ENCODE data around the gene PEAK1.
"Not testable (repeated sequence)": the region's sequence is repeated elsewhere in the genome, so short reads cannot be mapped to it uniquely, and the experiment has no call there.

PEAK1 gene

DNA sequence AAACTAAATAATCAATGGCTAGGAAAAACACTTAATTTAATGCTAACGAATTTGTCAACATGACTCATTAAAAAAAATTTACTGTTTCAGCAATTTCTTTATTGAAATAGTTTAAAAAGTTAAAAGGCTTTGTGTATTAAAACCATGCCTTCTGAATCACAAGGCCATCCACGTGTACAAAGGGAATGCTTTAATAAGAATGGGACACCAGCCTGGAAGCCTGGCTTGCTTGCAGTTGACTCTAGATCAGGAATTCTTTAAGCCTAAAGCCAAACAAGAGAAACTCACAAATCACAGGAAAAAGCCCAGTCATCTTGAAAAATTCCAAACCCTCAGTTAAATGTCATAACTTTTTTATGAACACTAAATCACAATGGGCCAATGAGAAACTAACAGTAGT, 137.6 kb downstream of the PEAK1 start:
- H3K4me1 ChIP-seq (ENCODE audit: insufficient read depth, low read length), result peaks cover 16% of the 10 kb centered on the region
- H3K27me3 ChIP-seq (ENCODE audit: control insufficient read depth in 1 of 2, insufficient read depth in 2 of 2, low read length in 2 of 2), result no peaks in the 10 kb centered on the region
- H3K9me3 ChIP-seq (ENCODE audit: low read length), result no peaks in the 10 kb centered on the region
- no peaks in the 10 kb centered on the region for H3K36me3 ChIP-seq (ENCODE audit: insufficient read depth, low read length)
- no peak overlapping the region for H3K27ac ChIP-seq (ENCODE audit: low read depth, low read length)
- H3K4me3 ChIP-seq (ENCODE audit: low read depth in 1 of 2, low read length in 2 of 2), result no peak overlapping the region
- H3K9ac ChIP-seq (ENCODE audit: low read length), result no peak overlapping the region

DNA sequence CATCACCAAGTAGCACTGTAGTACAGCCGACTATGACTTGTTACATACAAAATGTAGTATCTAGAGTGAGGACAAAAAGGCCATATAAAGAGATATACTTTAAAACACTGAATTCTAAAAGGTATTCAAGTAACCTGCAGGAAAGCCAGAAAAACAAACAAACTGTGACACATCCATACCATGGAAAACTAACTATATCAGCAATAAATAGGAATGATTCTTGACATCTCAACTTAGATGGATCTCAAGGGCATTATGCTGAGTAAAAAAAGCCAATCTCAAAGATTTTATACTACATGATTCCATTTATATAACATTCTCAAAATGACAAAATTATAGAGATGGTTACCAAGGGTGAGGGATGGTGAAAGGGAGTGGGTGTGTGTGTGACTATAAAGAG, 143.0 kb downstream of the PEAK1 start:
- Histone ChIP-seq H3K36me3 (ENCODE audit: insufficient read depth, low read length) (no peaks in the 10 kb centered on the region), H3K9ac (ENCODE audit: low read length) (no peak overlapping the region), H3K9me3 (ENCODE audit: low read length) (no peaks in the 10 kb centered on the region), H3K4me3 (ENCODE audit: low read depth in 1 of 2, low read length in 2 of 2) (no peak overlapping the region), H3K27ac (ENCODE audit: low read depth, low read length) (no peak overlapping the region), H3K27me3 (ENCODE audit: control insufficient read depth in 1 of 2, insufficient read depth in 2 of 2, low read length in 2 of 2) (no peaks in the 10 kb centered on the region), H3K4me1 (ENCODE audit: insufficient read depth, low read length) (peaks cover 4% of the 10 kb centered on the region)

DNA sequence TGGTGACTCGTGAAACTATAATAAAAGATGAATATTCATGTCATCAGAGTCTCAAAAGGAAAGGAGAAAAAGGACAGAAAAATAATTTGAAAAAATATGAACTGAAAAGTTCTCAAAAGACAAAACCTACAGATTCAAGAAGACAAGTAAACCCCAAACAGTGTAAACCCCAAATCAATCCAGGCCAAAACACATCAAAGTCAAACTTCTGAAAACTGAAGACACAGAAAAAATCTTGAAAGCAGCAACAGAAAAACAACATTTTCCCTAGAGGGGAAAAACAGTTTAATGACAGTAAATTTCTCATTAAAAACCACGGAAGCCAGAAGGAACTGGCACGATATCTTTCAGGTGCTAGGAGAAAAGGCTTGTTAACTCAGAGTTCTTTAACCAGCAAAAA, 143.8 kb downstream of the PEAK1 start:
- H3K27me3 ChIP-seq (ENCODE audit: control insufficient read depth in 1 of 2, insufficient read depth in 2 of 2, low read length in 2 of 2), result no peaks in the 10 kb centered on the region
- no peaks in the 10 kb centered on the region for H3K9me3 ChIP-seq (ENCODE audit: low read length)
- no peak overlapping the region for H3K9ac ChIP-seq (ENCODE audit: low read length)
- H3K36me3 ChIP-seq (ENCODE audit: insufficient read depth, low read length), result no peaks in the 10 kb centered on the region
- no peaks in the 10 kb centered on the region for H3K4me1 ChIP-seq (ENCODE audit: insufficient read depth, low read length)
- no peak overlapping the region for H3K4me3 ChIP-seq (ENCODE audit: low read depth in 1 of 2, low read length in 2 of 2)
- H3K27ac ChIP-seq (ENCODE audit: low read depth, low read length), result no peak overlapping the region

DNA sequence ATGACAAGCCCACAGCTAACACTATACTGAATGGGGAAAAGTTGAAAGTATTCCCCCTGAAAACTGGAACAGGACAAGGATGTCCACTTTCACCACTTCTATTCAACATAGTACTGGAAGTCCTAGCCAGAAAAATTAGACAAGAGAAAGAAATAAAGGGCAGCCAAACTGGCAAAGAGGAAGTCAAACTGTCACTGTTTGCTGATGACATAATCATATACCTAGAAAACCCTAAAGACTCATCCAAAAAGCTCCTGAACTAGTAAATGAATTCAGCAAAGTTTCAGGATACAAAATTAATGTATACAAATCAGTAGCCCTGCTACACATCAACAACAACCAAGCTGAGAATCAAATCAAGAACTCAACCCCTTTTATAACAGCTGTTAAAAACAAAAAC, 146.8 kb downstream of the PEAK1 start:
- H3K4me3 ChIP-seq (ENCODE audit: low read depth in 1 of 2, low read length in 2 of 2); H3K27ac ChIP-seq (ENCODE audit: low read depth, low read length); H3K36me3 ChIP-seq (ENCODE audit: insufficient read depth, low read length); H3K27me3 ChIP-seq (ENCODE audit: control insufficient read depth in 1 of 2, insufficient read depth in 2 of 2, low read length in 2 of 2); H3K4me1 ChIP-seq (ENCODE audit: insufficient read depth, low read length); H3K9ac ChIP-seq (ENCODE audit: low read length); H3K9me3 ChIP-seq (ENCODE audit: low read length): not testable (repeated sequence)

DNA sequence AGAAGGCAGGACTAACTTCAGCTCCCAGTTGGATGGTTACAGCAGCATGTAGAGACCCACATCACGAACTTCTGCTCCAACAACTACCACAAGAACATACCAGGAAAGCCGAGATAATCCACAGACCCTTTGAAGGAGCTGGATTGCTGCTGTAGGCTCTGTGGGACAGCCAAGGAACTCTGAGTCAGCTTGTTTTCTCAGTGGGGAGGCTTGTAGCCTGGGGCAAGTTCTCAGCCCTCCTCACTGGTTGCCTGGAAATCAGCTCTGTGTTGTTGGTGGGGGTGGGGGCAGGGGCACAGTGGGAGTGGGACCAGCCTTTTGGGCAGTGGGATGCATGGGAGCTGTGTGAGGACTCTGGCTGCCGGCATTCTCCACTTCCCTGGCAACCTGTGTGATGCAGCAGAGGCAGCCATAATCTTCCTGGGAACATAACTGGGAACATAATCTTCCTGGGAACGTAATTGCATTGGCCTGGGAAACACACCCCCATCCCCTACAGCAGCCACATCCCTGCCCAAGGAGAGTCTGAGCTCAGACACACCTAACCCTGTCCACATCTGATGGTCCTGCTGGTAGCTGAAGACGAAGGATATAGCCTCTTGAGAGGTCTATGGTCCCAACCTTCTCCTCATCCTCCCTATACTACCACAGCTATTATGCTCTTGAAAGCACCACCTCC, 153.1 kb downstream of the PEAK1 start:
- H3K4me3 ChIP-seq (ENCODE audit: low read depth in 1 of 2, low read length in 2 of 2), result no peak overlapping the region
- no peaks in the 10 kb centered on the region for H3K4me1 ChIP-seq (ENCODE audit: insufficient read depth, low read length)
- no peaks in the 10 kb centered on the region for H3K9me3 ChIP-seq (ENCODE audit: low read length)
- H3K36me3 ChIP-seq (ENCODE audit: insufficient read depth, low read length), result no peaks in the 10 kb centered on the region
- no peak overlapping the region for H3K27ac ChIP-seq (ENCODE audit: low read depth, low read length)
- no peak overlapping the region for H3K9ac ChIP-seq (ENCODE audit: low read length)
- H3K27me3 ChIP-seq (ENCODE audit: control insufficient read depth in 1 of 2, insufficient read depth in 2 of 2, low read length in 2 of 2), result no peaks in the 10 kb centered on the region

DNA sequence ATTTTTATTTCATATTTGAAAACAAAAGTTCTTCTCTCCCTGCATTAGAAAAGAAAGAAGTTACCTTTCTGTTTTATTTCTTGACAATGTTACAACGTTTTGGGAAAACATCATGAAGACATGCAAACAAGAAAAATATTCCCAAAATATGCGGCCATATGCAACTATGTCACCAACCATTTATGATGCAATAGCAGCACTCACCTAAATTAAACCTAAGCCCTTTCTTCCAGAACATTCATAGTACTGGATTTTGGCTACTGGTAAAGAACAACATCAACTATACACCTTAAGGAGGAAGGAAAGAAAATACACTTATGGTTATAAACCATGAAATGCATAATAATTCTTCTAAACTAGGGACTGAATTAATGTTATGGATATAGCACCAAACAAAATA, 164.5 kb downstream of the PEAK1 start:
- Histone ChIP-seq H3K9me3 (ENCODE audit: low read length) (no peaks in the 10 kb centered on the region), H3K4me3 (ENCODE audit: low read depth in 1 of 2, low read length in 2 of 2) (no peak overlapping the region), H3K27ac (ENCODE audit: low read depth, low read length) (no peak overlapping the region), H3K36me3 (ENCODE audit: insufficient read depth, low read length) (peaks cover 7% of the 10 kb centered on the region), H3K4me1 (ENCODE audit: insufficient read depth, low read length) (peaks cover 8% of the 10 kb centered on the region), H3K9ac (ENCODE audit: low read length) (no peak overlapping the region), H3K27me3 (ENCODE audit: control insufficient read depth in 1 of 2, insufficient read depth in 2 of 2, low read length in 2 of 2) (no peaks in the 10 kb centered on the region)

DNA sequence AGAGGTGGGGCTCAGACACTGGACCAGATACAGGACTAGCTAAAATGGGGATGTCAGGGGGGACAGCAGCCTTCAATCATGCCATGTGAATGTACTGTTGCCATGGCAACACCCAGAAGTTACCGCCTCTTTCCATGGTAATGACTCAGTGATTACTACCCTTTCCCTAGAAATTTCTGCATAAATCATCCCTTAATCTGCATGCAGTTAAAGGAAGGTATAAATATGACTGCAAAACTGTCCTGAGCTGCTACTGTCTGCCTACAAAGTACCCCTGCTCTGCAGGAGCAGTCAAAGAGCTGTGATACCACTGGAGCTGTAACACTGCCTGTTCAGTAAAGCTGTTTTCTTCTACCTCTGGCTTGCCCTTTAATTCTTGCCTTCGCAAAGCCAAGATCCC, 168.2 kb downstream of the PEAK1 start:
- H3K4me1 ChIP-seq (ENCODE audit: insufficient read depth, low read length), result no peaks in the 10 kb centered on the region
- no peaks in the 10 kb centered on the region for H3K27me3 ChIP-seq (ENCODE audit: control insufficient read depth in 1 of 2, insufficient read depth in 2 of 2, low read length in 2 of 2)
- no peak overlapping the region for H3K27ac ChIP-seq (ENCODE audit: low read depth, low read length)
- no peak overlapping the region for H3K9ac ChIP-seq (ENCODE audit: low read length)
- peaks cover 7% of the 10 kb centered on the region for H3K36me3 ChIP-seq (ENCODE audit: insufficient read depth, low read length)
- H3K9me3 ChIP-seq (ENCODE audit: low read length), result no peaks in the 10 kb centered on the region
- no peak overlapping the region for H3K4me3 ChIP-seq (ENCODE audit: low read depth in 1 of 2, low read length in 2 of 2)

DNA sequence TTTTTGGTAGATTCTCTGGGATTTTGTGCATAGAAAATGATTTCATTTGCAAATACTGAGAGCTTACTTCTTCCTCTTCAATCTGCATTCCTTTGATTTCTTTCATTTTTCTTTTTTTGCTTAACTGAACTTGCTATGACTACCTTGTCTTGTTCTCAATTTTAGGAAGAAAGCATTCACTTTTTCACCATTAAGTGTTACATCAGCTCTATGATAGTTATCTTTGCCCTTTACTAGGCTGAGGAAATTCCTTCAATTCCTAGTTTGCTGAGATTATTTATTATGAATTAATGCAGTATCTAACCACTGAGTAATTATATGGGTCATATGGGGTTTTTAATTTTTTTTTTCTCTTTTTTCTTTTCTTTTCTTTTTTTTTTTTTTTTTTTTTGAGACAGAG, 172.8 kb downstream of the PEAK1 start:
- Histone ChIP-seq H3K27me3 (ENCODE audit: control insufficient read depth in 1 of 2, insufficient read depth in 2 of 2, low read length in 2 of 2) (no peaks in the 10 kb centered on the region), H3K36me3 (ENCODE audit: insufficient read depth, low read length) (peaks cover 5% of the 10 kb centered on the region)

DNA sequence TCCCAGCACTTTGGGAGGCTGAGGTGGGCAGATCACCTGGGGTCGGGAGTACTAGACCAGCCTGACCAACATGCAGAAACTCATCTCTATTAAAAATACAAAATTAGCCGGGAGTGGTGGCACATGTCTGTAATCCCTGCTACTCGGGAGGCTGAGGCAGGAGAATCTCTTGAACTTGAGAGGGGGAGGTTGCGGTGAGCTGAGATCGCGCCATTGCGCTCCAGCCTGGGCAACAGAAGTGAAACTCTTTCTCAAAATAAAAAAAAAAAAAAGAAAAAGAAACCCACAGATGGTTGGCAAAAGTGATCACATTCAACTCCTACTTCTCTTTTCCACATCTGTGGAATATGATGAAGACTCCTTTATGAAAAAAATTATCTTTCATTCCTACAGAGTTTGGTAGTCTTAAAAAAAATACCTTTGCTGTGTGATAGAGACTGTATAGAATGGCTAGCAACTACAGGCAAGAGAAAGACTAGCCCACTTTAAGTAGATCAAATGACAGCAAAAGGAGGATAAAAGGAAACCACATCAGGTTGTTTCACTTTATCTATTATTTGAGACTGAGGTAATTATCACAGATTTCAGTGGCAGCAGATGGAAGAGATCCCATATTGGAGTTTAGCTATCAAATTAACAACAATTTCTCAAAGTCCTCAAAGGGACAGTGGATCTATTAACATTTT, 176.0 kb downstream of the PEAK1 start:
- Histone ChIP-seq H3K27ac (ENCODE audit: low read depth, low read length) (no peak overlapping the region), H3K36me3 (ENCODE audit: insufficient read depth, low read length) (no peaks in the 10 kb centered on the region), H3K9ac (ENCODE audit: low read length) (no peak overlapping the region), H3K4me3 (ENCODE audit: low read depth in 1 of 2, low read length in 2 of 2) (no peak overlapping the region), H3K27me3 (ENCODE audit: control insufficient read depth in 1 of 2, insufficient read depth in 2 of 2, low read length in 2 of 2) (no peaks in the 10 kb centered on the region), H3K4me1 (ENCODE audit: insufficient read depth, low read length) (no peaks in the 10 kb centered on the region), H3K9me3 (ENCODE audit: low read length) (no peaks in the 10 kb centered on the region)

More for the DNA sequence above, 172.8 kb downstream of the PEAK1 start:
- Histone ChIP-seq H3K4me3 (ENCODE audit: low read depth in 1 of 2, low read length in 2 of 2) (no peak overlapping the region), H3K9ac (ENCODE audit: low read length) (no peak overlapping the region), H3K9me3 (ENCODE audit: low read length) (no peaks in the 10 kb centered on the region), H3K27ac (ENCODE audit: low read depth, low read length) (no peak overlapping the region), H3K4me1 (ENCODE audit: insufficient read depth, low read length) (no peaks in the 10 kb centered on the region)

DNA sequence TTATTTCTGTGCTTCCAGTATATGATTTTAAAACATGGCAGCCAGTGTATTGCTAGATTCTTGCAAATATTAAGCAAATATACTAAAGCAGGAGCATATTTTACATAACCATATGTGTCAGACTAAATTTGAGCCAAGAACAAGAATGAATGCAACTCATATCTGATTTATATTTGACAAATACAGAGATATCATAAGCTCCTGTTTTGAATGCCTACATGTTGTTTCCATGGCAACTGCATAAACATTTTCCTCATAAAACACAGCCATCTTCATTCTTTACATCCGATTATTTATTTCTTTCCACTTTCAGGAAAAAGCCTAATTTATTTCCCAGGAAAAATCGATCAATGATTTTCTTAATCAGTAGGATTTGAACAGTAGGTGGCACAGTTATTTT, 176.8 kb downstream of the PEAK1 start:
- no peaks in the 10 kb centered on the region for H3K9me3 ChIP-seq (ENCODE audit: low read length)
- no peaks in the 10 kb centered on the region for H3K36me3 ChIP-seq (ENCODE audit: insufficient read depth, low read length)
- no peak overlapping the region for H3K27ac ChIP-seq (ENCODE audit: low read depth, low read length)
- no peak overlapping the region for H3K4me3 ChIP-seq (ENCODE audit: low read depth in 1 of 2, low read length in 2 of 2)
- H3K4me1 ChIP-seq (ENCODE audit: insufficient read depth, low read length), result no peaks in the 10 kb centered on the region
- no peak overlapping the region for H3K9ac ChIP-seq (ENCODE audit: low read length)
- H3K27me3 ChIP-seq (ENCODE audit: control insufficient read depth in 1 of 2, insufficient read depth in 2 of 2, low read length in 2 of 2), result no peaks in the 10 kb centered on the region

DNA sequence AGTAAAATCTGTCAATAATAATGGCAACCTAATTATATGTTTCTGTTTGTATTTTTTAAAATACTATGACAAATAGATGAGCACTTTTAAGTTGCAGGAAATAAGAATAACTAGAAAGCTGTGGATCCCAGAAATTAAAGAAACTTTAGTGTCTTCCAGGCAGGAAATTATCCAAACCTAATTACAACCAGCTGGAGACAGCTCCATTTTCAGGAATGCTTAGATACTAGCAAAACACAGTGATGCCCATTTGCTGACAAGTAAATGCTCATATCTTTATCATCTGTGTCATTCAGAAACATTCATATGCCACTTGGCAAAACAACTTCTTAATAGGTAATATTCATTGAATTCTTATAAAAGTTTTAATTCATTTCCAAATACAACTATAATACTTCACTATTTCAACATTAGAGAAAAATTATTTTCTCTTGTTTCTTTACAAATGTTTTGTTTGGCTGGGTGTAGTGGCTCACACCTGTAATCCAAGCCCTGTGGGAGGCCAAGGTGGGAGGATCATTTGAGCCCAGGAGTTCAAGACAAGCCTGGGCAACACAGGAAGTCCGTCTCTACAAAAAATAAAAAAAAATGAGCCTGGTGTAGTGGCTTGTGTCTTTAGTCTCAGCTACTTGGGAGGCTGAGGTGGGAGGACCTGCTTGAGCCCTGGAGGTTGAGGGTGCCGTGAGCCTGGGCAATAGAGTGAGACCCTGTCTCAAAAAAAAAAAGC, 179.9 kb downstream of the PEAK1 start:
- H3K4me3 ChIP-seq (ENCODE audit: low read depth in 1 of 2, low read length in 2 of 2), result no peak overlapping the region
- no peak overlapping the region for H3K9ac ChIP-seq (ENCODE audit: low read length)
- H3K4me1 ChIP-seq (ENCODE audit: insufficient read depth, low read length), result no peaks in the 10 kb centered on the region
- H3K36me3 ChIP-seq (ENCODE audit: insufficient read depth, low read length), result peaks cover 6% of the 10 kb centered on the region
- no peaks in the 10 kb centered on the region for H3K27me3 ChIP-seq (ENCODE audit: control insufficient read depth in 1 of 2, insufficient read depth in 2 of 2, low read length in 2 of 2)
- no peaks in the 10 kb centered on the region for H3K9me3 ChIP-seq (ENCODE audit: low read length)
- no peak overlapping the region for H3K27ac ChIP-seq (ENCODE audit: low read depth, low read length)
